ENCODE data around the gene VSTM5.

VSTM5 gene

GRCh38 chr11:93842461-93842860 is 8.0 kb downstream of the VSTM5 start:
- no peak for DNase-seq (ENCODE audit: low read depth)

- DNase-seq (ENCODE audit: low read depth): no peak
Observed at GRCh38 chr11:93842034-93842433, 8.4 kb downstream of the VSTM5 start.

GRCh38 chr11:93841446-93841845 is 9.0 kb downstream of the VSTM5 start:
- DNase-seq (ENCODE audit: low read depth): no peak

- DNase-seq (ENCODE audit: low read depth): no peak
Observed at GRCh38 chr11:93840981-93841380, 9.4 kb downstream of the VSTM5 start.

- DNase-seq (ENCODE audit: low read depth): no peak
Observed at GRCh38 chr11:93840180-93840579, 10.2 kb downstream of the VSTM5 start.

GRCh38 chr11:93838967-93839366 is 11.5 kb downstream of the VSTM5 start:
- no peak for DNase-seq (ENCODE audit: low read depth)

GRCh38 chr11:93832780-93833179 is 17.6 kb downstream of the VSTM5 start:
- no peak for DNase-seq (ENCODE audit: low read depth)

GRCh38 chr11:93831343-93832127 is 18.9 kb downstream of the VSTM5 start:
- DNase-seq (ENCODE audit: low read depth): no peak

GRCh38 chr11:93829598-93829997 is 20.8 kb downstream of the VSTM5 start:
- no peak for DNase-seq (ENCODE audit: low read depth)

- DNase-seq (ENCODE audit: low read depth): no peak
Observed at GRCh38 chr11:93827363-93827762, 23.1 kb downstream of the VSTM5 start.

GRCh38 chr11:93823210-93823609 is 27.2 kb downstream of the VSTM5 start:
- no peak for DNase-seq (ENCODE audit: low read depth)

- no peak for DNase-seq (ENCODE audit: low read depth)
Observed at GRCh38 chr11:93822359-93822758, 28.1 kb downstream of the VSTM5 start.

- no peak for DNase-seq (ENCODE audit: low read depth)
Observed at GRCh38 chr11:93821617-93822016, 28.8 kb downstream of the VSTM5 start.

- no peak for DNase-seq (ENCODE audit: low read depth)
Observed at GRCh38 chr11:93820847-93821246, 29.6 kb downstream of the VSTM5 start.

GRCh38 chr11:93819966-93820695 is 30.3 kb downstream of the VSTM5 start:
- no peak for DNase-seq (ENCODE audit: low read depth)

- no peak for DNase-seq (ENCODE audit: low read depth)
Observed at GRCh38 chr11:93817426-93818348, 32.7 kb downstream of the VSTM5 start.

- no peak for DNase-seq (ENCODE audit: low read depth)
Observed at GRCh38 chr11:93814966-93815633, 35.3 kb downstream of the VSTM5 start.

- no peak for DNase-seq (ENCODE audit: low read depth)
Observed at GRCh38 chr11:93813974-93814373, 36.4 kb downstream of the VSTM5 start.

- no peak for DNase-seq (ENCODE audit: low read depth)
Observed at GRCh38 chr11:93807980-93808379, 42.4 kb downstream of the VSTM5 start.

- no peak for DNase-seq (ENCODE audit: low read depth)
Observed at GRCh38 chr11:93804879-93805278, 45.5 kb downstream of the VSTM5 start.

- no peak for DNase-seq (ENCODE audit: low read depth)
Observed at GRCh38 chr11:93801366-93801765, 49.1 kb downstream of the VSTM5 start.

All from stimulated activated CD4-positive, alpha-beta T cell treated with anti-CD3 and anti-CD28 coated beads, Interleukin-2, amount 100 ng/mL, for 4 hours (primary cell).